HG03354 (cell line): ENCODE measurements around the gene GAB1.
A peak's percentile ranks its signal among the peaks of the same experiment; 100 is the strongest.

Source experiments
- ATAC-seq: cut with Tn5 transposase; IDR thresholded peaks from one replicate; pipeline ENCODE4 v1.9.1; 2021; ENCODE audit warnings: mild to moderate bottlenecking; ENCODE audit not compliant: unreplicated experiment, poor library complexity, severe bottlenecking

GAB1 gene

GRCh38 chr4:143381189-143382118 is 44.8 kb downstream of the GAB1 start:
- peak; percentile 62 for ATAC-seq

DNA sequence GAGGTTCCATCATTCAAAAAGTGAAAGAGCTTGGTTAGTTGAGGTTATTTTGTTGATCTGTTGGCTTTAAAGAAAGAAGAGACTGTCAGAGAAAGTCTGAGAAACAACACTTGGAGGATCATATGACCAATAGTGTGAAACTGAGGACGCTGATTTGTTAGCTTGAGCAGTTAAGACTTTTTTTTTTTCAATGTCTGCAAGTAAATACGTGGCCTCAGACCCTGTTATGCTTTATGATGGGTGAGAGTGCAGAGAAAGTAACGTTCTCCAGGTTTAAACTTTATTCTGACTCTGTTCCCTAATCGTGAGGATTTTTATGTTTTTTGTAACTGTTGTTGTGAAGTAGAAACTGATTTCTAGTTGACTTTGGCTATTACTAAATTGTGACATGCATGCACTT is 45.9 kb downstream of the GAB1 start:
- ATAC-seq, result no peak

GRCh38 chr4:143383005-143383574 is 46.4 kb downstream of the GAB1 start:
- no peak for ATAC-seq

GRCh38 chr4:143384381-143384994 is 47.8 kb downstream of the GAB1 start:
- no peak for ATAC-seq

- no peak for ATAC-seq
Measured at GRCh38 chr4:143386812-143387211, 50.1 kb downstream of the GAB1 start.

- ATAC-seq, result no peak
Measured at GRCh38 chr4:143389579-143390195, 53.0 kb downstream of the GAB1 start.

GRCh38 chr4:143390764-143391163 is 54.1 kb downstream of the GAB1 start:
- ATAC-seq, result no peak

- no peak for ATAC-seq
Measured at GRCh38 chr4:143391261-143391660, 54.6 kb downstream of the GAB1 start.

GRCh38 chr4:143391895-143392294 is 55.2 kb downstream of the GAB1 start:
- ATAC-seq, result no peak

- ATAC-seq, result no peak
Measured at GRCh38 chr4:143393195-143393594, 56.5 kb downstream of the GAB1 start.

DNA sequence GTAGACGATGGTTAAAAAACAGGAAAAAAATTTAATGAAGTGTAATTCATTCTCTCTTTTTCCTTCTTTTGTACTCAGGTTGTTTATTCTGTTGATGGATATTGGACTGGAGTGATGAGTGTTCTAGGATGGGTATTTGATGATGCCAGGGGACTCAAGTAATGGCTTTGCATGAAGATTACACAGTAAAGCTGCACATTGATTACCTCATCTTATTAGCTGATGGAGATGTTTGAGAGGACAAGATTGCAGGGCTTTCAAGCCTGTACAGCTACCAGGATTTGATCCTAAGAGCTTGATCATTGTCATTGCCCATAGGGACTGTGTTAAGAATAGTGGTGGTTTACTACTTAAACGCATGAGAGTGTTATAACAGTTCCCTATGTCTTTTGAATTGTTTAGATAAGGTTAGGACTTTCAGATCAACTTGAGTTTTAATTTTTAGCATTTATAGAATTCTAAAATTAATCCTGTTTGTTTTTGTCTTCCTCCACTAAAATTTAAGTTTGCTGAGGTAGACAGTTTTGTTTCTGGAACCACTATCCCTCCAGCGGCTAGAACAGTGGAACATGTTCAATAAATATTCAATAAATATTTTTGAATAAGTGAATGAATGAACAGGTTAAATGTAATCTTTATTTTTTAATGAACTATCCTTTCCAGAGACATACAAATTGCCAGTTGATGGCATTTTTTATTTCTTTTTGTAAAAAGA is 58.2 kb downstream of the GAB1 start:
- no peak for ATAC-seq

GRCh38 chr4:143396695-143397094 is 60.0 kb downstream of the GAB1 start:
- ATAC-seq, result no peak

- no peak for ATAC-seq
Measured at GRCh38 chr4:143397335-143397734, 60.7 kb downstream of the GAB1 start.

GRCh38 chr4:143397887-143398286 is 61.2 kb downstream of the GAB1 start:
- no peak for ATAC-seq

DNA sequence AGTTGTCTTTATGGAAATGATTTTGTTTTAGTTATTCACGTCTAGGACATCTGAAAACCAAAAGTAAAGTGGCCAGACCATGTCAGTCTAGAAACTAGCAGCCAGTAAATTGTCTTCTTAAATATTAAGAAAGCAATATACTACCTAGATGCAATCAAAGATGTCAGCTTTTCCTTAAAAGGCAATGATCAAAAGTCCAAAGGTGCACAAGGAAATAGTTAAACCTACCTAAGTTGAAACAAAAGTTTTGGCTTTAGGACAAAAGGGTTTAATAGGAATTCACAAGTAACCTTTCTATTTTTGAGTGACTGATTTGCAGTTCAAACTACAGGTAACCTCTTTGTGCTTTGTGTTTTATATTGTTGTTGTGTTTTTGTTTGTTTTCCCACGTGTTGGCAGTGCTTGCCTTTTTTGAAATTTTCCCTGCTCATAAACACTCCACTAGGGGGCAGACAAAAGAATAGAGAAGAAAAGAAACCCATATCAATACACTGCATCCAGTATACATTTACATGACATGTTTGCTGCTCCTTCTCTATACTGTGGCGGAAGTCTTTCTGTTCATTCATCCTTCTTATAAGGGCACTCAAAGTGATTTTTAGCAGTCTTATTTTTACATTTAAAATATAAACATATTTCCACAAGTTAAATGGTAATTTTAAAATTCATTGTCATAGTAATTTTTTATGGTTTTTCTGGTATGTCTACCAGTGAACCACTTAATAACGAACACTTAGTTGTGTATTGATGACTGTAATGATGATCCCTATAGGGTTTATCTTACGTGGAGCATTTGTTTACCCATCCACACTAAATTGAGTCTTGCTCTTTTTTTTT is 62.7 kb downstream of the GAB1 start:
- ATAC-seq, result peak; percentile 58

- no peak for ATAC-seq
Measured at GRCh38 chr4:143400082-143400481, 63.4 kb downstream of the GAB1 start.

DNA sequence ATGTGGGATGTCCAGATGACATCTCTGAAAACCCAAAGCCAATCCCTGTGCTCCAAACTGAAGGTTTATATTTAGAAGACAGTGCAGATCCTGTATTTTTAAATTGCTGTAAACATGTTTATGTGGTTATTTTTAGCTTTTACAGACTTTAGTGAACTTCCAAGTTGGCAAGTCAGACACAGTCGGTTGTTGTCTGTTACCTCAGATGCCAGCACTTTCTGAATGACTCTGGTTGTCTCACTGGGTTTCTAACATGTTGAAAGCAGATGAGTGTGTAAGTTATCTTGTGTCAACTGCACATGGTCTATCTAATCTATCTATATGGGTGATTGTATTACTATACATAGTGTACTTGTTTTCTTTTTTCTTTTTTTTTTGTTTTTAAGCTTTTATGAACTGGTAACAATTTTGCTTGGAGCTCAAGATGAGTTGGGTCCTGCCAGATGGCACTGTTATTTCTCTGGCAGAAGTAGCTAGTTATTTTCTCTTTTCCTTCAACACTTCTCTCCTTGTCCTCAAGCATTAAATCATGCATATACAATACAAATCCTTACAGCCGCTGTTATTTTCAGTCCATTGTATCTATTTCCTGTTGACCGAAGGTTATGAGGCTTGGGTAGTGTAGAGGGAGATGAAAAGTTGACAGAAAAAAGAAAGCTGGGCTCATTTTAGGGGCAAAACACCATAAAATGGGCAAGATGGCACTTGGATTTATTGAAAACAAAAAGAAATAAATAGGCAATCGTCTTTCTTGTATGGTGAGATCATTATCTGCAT is 66.3 kb downstream of the GAB1 start:
- peak; percentile 34 for ATAC-seq

GRCh38 chr4:143403553-143403820 is 66.8 kb downstream of the GAB1 start:
- no peak for ATAC-seq

DNA sequence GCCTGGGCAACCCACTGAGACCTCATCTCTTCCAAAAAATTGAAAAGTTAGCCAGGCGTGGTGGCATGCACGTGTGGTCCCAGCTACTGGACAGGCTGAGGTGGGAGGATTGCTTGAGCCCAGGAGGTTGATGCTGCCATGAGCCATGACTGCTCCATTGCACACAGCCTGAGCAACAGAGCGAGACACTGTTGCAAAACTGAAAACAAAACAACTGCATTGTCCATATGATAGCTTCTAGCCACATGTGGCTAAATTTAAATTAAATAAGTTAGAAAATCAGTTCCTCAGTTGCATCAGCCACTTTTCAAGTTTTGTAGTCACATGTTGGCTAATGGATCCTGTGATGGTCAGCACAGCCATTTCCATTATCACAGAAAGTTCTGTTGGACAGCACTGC is 67.9 kb downstream of the GAB1 start:
- ATAC-seq, result peak; percentile 94
